ENCODE results near the gene DNER.

DNER gene

GRCh38 chr2:229591611-229592010, 122.7 kb downstream of the DNER start:
- no peaks in the 10 kb centered on the region for H3K36me3 ChIP-seq (ENCODE audit: control insufficient read depth, insufficient read depth, low read length)

DNA sequence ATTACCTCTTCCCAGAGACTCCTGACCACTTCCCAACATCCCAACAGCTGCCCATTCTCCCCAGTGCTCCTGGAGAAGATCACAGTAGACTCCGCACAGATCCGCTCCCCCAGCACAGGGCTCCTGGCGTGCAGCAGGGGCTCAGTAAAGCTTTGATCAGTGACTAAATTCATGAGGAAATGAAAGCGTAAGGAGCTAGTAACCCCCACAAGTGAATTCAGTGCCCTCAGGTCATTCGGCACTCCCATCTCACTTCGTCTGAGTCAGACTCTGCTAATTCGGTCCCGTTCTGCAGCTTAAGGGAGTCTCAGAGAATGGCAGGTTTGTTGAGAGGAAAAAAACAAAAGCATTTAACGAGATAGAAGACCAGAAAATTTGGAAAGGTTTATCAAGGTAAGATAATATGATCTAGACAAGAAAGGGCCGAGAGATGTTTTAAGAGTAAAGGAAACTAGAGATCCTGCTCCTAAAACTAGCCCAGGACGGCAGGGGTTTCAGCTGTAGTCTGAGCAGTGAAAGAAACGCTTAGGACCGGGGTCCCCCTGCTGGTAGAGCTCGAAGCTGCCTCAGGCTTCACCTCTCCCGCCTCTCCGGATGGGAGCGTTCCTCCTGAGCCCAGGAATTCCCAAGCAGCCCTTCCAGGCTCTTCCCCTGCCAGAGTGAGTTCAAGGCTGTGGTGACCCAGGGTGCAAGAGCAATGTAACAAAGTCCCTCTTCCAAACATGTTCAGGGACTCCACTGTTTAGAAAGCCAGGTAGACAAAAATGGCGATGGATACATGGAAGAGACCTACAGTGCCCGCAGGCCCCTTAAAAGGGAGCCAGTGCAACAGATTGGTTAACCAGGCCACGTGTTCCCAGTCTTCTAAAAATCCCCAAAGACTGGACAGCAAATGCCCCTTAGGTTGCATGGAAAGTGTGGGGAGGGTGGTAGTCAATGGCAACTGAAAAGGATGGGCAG, 127.3 kb downstream of the DNER start:
- peaks cover 13% of the 10 kb centered on the region for H3K4me1 ChIP-seq (ENCODE audit: control insufficient read depth, insufficient read depth, low read length)
- no peaks in the 10 kb centered on the region for H3K27me3 ChIP-seq (ENCODE audit: control insufficient read depth, insufficient read depth, low read length)
- H3K27ac ChIP-seq (ENCODE audit: low read depth, low read length), result no peak overlapping the region
- no peaks in the 10 kb centered on the region for H3K9me3 ChIP-seq (ENCODE audit: control insufficient read depth, insufficient read depth, low read depth, low read length)
- H3K9ac ChIP-seq (ENCODE audit: low read length), result peak overlapping the region; percentile 45
- peak overlapping the region; percentile 52 for H3K4me3 ChIP-seq (ENCODE audit: low read depth, low read length)
- no peaks in the 10 kb centered on the region for H3K36me3 ChIP-seq (ENCODE audit: control insufficient read depth, insufficient read depth, low read length)

More at GRCh38 chr2:229591611-229592010, 122.7 kb downstream of the DNER start:
- H3K4me3 ChIP-seq (ENCODE audit: low read depth, low read length), result no peak overlapping the region
- H3K9me3 ChIP-seq (ENCODE audit: control insufficient read depth, insufficient read depth, low read depth, low read length), result no peaks in the 10 kb centered on the region
- no peaks in the 10 kb centered on the region for H3K27me3 ChIP-seq (ENCODE audit: control insufficient read depth, insufficient read depth, low read length)
- H3K4me1 ChIP-seq (ENCODE audit: control insufficient read depth, insufficient read depth, low read length), result peaks cover 12% of the 10 kb centered on the region
- H3K9ac ChIP-seq (ENCODE audit: low read length), result no peak overlapping the region
- H3K27ac ChIP-seq (ENCODE audit: low read depth, low read length), result no peak overlapping the region

DNA sequence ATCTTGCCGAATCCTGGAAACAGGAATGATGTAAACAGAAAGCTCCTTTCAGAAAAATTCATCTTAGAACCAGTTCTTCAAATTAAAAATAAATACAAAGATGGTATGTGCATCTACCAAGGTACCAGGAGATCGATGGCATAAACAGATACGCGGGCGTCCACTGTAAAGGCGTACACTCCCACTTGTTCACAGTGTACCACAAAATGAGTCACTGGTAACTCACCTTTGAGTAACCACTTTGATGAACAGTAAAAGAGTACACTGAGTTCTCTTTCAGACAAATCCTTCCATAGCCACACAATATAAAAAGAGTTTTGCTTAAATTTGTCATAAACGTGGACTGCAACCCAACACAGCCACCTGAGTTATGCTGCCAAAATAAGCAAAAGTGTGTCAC, 128.3 kb downstream of the DNER start:
- H3K4me3 ChIP-seq (ENCODE audit: low read depth, low read length), result no peak overlapping the region
- H3K9ac ChIP-seq (ENCODE audit: low read length), result no peak overlapping the region
- H3K4me1 ChIP-seq (ENCODE audit: control insufficient read depth, insufficient read depth, low read length), result peaks cover 13% of the 10 kb centered on the region
- no peak overlapping the region for H3K27ac ChIP-seq (ENCODE audit: low read depth, low read length)
- H3K9me3 ChIP-seq (ENCODE audit: control insufficient read depth, insufficient read depth, low read depth, low read length), result no peaks in the 10 kb centered on the region
- no peaks in the 10 kb centered on the region for H3K36me3 ChIP-seq (ENCODE audit: control insufficient read depth, insufficient read depth, low read length)
- H3K27me3 ChIP-seq (ENCODE audit: control insufficient read depth, insufficient read depth, low read length), result no peaks in the 10 kb centered on the region

DNA sequence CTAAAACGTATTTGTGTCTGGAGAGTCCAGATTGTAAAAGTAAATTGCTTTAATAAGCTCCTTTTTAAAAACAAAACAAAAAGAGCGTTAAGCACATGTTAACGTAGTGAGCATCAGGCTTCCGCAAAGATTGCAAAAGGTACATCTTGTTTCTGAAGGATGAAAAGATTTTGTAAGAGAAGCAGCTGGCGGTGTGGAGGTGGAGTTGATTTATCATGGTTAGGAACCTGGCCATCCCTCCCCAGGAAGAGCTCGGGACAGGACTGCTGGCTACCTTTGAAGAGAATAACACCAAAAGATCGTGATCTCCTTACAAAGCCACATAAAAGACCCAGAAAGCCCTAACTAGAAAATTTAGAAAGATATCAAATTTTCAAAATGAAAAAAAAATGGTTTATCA, 132.2 kb downstream of the DNER start:
- no peaks in the 10 kb centered on the region for H3K27me3 ChIP-seq (ENCODE audit: control insufficient read depth, insufficient read depth, low read length)
- no peak overlapping the region for H3K27ac ChIP-seq (ENCODE audit: low read depth, low read length)
- no peak overlapping the region for H3K9ac ChIP-seq (ENCODE audit: low read length)
- no peaks in the 10 kb centered on the region for H3K9me3 ChIP-seq (ENCODE audit: control insufficient read depth, insufficient read depth, low read depth, low read length)
- peaks cover 12% of the 10 kb centered on the region for H3K4me1 ChIP-seq (ENCODE audit: control insufficient read depth, insufficient read depth, low read length)
- no peak overlapping the region for H3K4me3 ChIP-seq (ENCODE audit: low read depth, low read length)
- H3K36me3 ChIP-seq (ENCODE audit: control insufficient read depth, insufficient read depth, low read length), result no peaks in the 10 kb centered on the region

GRCh38 chr2:229578052-229578846, 136.1 kb downstream of the DNER start:
- H3K27ac ChIP-seq (ENCODE audit: low read depth, low read length), result no peak overlapping the region
- H3K4me3 ChIP-seq (ENCODE audit: low read depth, low read length), result no peak overlapping the region
- H3K4me1 ChIP-seq (ENCODE audit: control insufficient read depth, insufficient read depth, low read length), result peaks cover 6% of the 10 kb centered on the region
- H3K9me3 ChIP-seq (ENCODE audit: control insufficient read depth, insufficient read depth, low read depth, low read length), result no peaks in the 10 kb centered on the region
- H3K27me3 ChIP-seq (ENCODE audit: control insufficient read depth, insufficient read depth, low read length), result no peaks in the 10 kb centered on the region
- H3K9ac ChIP-seq (ENCODE audit: low read length), result no peak overlapping the region
- no peaks in the 10 kb centered on the region for H3K36me3 ChIP-seq (ENCODE audit: control insufficient read depth, insufficient read depth, low read length)

- H3K4me1 ChIP-seq (ENCODE audit: control insufficient read depth, insufficient read depth, low read length), result peaks cover 6% of the 10 kb centered on the region
- no peaks in the 10 kb centered on the region for H3K9me3 ChIP-seq (ENCODE audit: control insufficient read depth, insufficient read depth, low read depth, low read length)
- no peaks in the 10 kb centered on the region for H3K36me3 ChIP-seq (ENCODE audit: control insufficient read depth, insufficient read depth, low read length)
- no peak overlapping the region for H3K9ac ChIP-seq (ENCODE audit: low read length)
- H3K27ac ChIP-seq (ENCODE audit: low read depth, low read length), result no peak overlapping the region
- H3K27me3 ChIP-seq (ENCODE audit: control insufficient read depth, insufficient read depth, low read length), result no peaks in the 10 kb centered on the region
- no peak overlapping the region for H3K4me3 ChIP-seq (ENCODE audit: low read depth, low read length)
Measured at GRCh38 chr2:229575569-229576315, 138.6 kb downstream of the DNER start.

DNA sequence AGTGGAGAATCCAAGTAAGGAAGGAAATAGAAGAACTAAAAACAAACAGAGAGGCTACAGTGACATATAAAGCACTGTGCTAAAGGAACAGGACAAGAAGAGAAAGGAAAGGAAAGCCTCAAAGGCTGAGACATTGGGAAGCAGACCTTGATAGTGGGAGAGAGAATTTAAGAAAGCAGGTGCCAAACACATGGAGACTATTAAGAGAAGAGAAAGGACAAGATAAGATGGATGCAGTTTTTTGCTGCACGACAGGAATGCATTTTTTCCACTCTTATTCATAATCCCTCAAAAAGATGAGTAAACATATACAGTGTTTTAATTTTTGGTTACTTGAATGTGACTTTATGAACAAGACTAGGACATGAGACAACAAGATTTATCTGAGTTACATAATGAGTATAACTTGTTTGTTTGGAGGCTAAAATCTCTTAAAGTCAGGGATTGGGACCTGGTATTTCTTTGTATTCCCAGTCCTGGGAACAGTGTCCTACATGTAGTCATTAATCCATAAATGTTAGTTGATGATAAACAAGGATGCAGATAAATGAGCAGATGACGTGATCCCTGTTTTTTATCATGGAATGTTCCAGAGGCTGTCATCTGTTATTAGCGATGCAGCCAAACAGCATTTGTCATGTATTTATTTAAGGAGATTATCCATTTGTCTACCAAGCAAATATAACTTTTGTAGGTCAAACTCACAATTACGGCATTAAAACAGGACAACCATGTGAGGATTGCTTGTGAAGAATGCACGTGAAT, 141.7 kb downstream of the DNER start:
- H3K9ac ChIP-seq (ENCODE audit: low read length), result no peak overlapping the region
- H3K36me3 ChIP-seq (ENCODE audit: control insufficient read depth, insufficient read depth, low read length), result no peaks in the 10 kb centered on the region
- no peak overlapping the region for H3K27ac ChIP-seq (ENCODE audit: low read depth, low read length)
- no peaks in the 10 kb centered on the region for H3K4me1 ChIP-seq (ENCODE audit: control insufficient read depth, insufficient read depth, low read length)
- no peaks in the 10 kb centered on the region for H3K9me3 ChIP-seq (ENCODE audit: control insufficient read depth, insufficient read depth, low read depth, low read length)
- no peaks in the 10 kb centered on the region for H3K27me3 ChIP-seq (ENCODE audit: control insufficient read depth, insufficient read depth, low read length)
- no peak overlapping the region for H3K4me3 ChIP-seq (ENCODE audit: low read depth, low read length)

GRCh38 chr2:229571243-229571642, 143.1 kb downstream of the DNER start:
- Histone ChIP-seq H3K4me1 (ENCODE audit: control insufficient read depth, insufficient read depth, low read length) (no peaks in the 10 kb centered on the region), H3K4me3 (ENCODE audit: low read depth, low read length) (no peak overlapping the region), H3K27ac (ENCODE audit: low read depth, low read length) (no peak overlapping the region), H3K27me3 (ENCODE audit: control insufficient read depth, insufficient read depth, low read length) (no peaks in the 10 kb centered on the region), H3K9ac (ENCODE audit: low read length) (no peak overlapping the region), H3K36me3 (ENCODE audit: control insufficient read depth, insufficient read depth, low read length) (no peaks in the 10 kb centered on the region), H3K9me3 (ENCODE audit: control insufficient read depth, insufficient read depth, low read depth, low read length) (no peaks in the 10 kb centered on the region)

GRCh38 chr2:229566370-229566769, 148.0 kb downstream of the DNER start:
- H3K36me3 ChIP-seq (ENCODE audit: control insufficient read depth, insufficient read depth, low read length), result no peaks in the 10 kb centered on the region
- H3K4me3 ChIP-seq (ENCODE audit: low read depth, low read length), result no peak overlapping the region
- no peak overlapping the region for H3K9ac ChIP-seq (ENCODE audit: low read length)
- no peaks in the 10 kb centered on the region for H3K4me1 ChIP-seq (ENCODE audit: control insufficient read depth, insufficient read depth, low read length)
- H3K27me3 ChIP-seq (ENCODE audit: control insufficient read depth, insufficient read depth, low read length), result no peaks in the 10 kb centered on the region
- no peak overlapping the region for H3K27ac ChIP-seq (ENCODE audit: low read depth, low read length)
- no peaks in the 10 kb centered on the region; the same call in 1 of the 2 replicates for H3K9me3 ChIP-seq (ENCODE audit: control insufficient read depth, insufficient read depth, low read depth, low read length)

DNA sequence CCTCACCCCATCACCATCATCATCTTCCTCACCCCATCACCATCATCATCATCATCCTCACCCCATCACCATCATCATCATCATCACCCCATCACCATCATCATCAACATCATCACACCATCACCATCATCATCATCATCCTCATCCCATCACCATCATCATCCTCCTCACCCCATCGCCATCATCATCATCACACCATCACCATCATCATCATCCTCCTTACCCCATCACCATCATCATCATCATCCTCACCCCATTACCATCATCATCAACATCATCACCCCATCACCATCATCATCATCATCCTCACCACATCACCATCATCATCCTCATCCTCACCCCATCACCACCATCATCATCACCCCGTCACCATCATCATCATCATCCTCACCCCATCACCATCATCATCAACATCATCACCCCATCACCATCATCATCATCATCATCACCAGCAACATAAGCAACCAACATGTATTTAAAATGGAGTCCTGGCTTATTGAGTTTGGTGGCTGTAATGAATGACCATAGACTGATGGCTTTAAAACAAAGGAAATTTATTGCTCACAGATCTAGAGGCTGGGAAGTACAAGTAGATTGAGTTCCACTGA, 150.0 kb downstream of the DNER start:
- no peak overlapping the region for H3K9ac ChIP-seq (ENCODE audit: low read length)
- no peaks in the 10 kb centered on the region; the same call in 1 of the 2 replicates for H3K27me3 ChIP-seq (ENCODE audit: control insufficient read depth, insufficient read depth, low read length)
- no peaks in the 10 kb centered on the region for H3K36me3 ChIP-seq (ENCODE audit: control insufficient read depth, insufficient read depth, low read length)
- H3K4me3 ChIP-seq (ENCODE audit: low read depth, low read length), result no peak overlapping the region
- no peaks in the 10 kb centered on the region for H3K4me1 ChIP-seq (ENCODE audit: control insufficient read depth, insufficient read depth, low read length)
- H3K27ac ChIP-seq (ENCODE audit: low read depth, low read length), result no peak overlapping the region
- no peaks in the 10 kb centered on the region; the same call in 1 of the 2 replicates for H3K9me3 ChIP-seq (ENCODE audit: control insufficient read depth, insufficient read depth, low read depth, low read length)
